AG10803 (cell line): Measurements from ENCODE around the gene SLC39A5.

ENCODE experiments used
- DNase-seq: peaks from one replicate; pipeline ENCODE4 v3.0.0; 2010; ENCODE audit warnings: low read depth
- H3K4me3 ChIP-seq: 2 replicates; pipeline ENCODE4 v1.5.1; 2011; ENCODE audit warnings: mild to moderate bottlenecking, low read length, control low read depth
- TF ChIP-seq, protein P1 (sequence below): conservative IDR thresholded peaks from 2 replicates; pipeline ENCODE4 v1.5.1; 2011; ENCODE audit warnings: mild to moderate bottlenecking, low read length, control low read depth, inconsistent platforms

Gene SLC39A5

DNA sequence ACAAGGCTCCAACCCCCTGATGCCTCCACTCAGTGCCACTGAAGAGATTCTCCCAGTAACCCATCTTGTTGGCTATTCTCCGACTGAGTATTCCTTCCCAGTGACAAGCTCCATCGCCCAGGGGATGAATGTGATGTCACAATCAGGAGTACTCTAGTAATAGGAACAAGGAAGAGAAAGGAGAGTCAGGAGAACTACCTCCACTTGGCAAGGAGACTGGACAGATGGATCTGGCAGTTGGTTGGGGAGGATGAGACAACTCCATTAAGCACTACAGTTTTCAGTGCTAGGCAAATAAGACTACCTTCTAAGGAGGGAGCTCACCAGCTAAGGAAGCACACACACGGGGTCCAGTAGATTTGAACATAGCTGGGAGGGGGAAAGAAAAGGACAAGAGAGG is 13.4 kb upstream of the SLC39A5 start:
- TF ChIP-seq, protein P1, sequence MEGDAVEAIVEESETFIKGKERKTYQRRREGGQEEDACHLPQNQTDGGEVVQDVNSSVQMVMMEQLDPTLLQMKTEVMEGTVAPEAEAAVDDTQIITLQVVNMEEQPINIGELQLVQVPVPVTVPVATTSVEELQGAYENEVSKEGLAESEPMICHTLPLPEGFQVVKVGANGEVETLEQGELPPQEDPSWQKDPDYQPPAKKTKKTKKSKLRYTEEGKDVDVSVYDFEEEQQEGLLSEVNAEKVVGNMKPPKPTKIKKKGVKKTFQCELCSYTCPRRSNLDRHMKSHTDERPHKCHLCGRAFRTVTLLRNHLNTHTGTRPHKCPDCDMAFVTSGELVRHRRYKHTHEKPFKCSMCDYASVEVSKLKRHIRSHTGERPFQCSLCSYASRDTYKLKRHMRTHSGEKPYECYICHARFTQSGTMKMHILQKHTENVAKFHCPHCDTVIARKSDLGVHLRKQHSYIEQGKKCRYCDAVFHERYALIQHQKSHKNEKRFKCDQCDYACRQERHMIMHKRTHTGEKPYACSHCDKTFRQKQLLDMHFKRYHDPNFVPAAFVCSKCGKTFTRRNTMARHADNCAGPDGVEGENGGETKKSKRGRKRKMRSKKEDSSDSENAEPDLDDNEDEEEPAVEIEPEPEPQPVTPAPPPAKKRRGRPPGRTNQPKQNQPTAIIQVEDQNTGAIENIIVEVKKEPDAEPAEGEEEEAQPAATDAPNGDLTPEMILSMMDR, result no peak
- H3K4me3 ChIP-seq, result no peak overlapping the region
- no peak for DNase-seq

DNA sequence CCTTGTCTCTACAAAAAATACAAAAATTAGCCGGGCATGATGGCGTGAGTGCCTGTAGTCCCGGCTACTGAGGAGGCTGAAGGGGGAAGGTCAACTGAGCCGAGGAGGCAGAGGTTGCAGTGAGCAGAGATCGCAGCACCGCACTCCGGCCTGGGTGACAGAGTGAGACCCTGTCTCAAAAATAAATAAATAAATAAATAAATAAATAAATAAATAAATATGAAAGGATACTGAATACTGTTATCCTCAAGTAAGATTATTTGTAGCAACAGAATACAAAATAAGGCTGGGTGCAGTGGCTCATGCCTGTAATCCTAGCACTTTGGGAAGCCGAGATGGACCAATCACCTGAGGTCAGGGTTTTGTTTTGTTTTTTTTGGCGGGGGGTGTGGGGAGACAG is 10.0 kb upstream of the SLC39A5 start:
- TF ChIP-seq, protein P1, result no peak
- H3K4me3 ChIP-seq, result peak overlapping the region; percentile 97
- DNase-seq, result no peak

DNA sequence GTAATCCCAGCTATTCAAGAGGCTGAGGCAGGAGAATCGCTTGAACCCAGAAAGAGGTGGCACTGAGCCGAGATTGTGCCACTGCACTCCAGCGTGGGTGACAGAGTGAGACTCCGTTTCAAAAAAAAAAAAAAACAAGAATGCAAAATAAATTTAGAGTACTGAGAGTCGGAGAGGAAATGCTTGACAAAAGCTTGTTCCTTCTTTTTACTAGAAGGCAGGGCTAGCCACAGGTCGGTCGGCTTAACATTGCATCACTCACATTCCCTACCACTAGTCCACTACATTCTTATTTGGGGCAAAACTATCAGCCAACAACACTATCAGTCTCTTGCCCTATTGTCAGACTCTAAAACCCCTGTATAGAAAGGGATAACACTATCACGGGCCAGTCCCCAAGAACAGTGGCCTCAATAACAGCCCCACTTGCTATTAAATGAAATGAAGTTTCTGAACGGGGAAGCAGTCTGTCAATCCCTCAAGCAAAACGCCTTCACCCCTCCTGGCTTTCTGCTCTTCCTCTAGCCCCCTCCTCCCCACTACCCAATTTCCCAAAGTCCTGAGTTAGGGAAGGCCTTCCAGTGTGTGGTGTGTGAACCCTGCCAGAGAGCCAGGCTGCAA is 9.1 kb upstream of the SLC39A5 start:
- DNase-seq, result peak; percentile 80
- peak overlapping the region; percentile 97 for H3K4me3 ChIP-seq
- TF ChIP-seq, protein P1, result no peak

DNA sequence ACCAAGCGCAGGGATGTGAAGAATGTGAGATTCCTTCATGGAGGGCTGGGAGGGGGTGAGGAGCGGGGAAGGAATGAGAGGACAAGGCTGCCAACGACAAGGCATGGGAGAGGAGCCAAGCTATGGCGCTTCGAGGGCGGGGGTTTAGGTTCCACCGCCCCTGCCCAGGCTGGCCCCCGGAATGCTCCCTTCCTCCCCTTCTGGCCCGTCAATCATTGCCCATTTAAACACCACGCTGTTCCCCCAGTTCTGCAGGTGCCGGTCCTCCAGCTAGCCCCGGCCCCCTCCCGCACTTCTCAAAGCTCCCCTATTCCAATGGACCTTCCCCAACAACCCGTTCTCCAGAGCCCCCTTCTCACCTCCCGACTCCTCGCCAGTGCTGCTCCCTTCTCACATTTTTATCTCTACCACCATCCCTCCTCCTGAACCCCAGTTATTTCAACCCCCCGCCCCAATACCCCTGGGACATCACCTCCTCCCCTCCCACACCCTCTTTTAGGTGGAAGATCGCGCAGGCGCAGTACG is 8.6 kb upstream of the SLC39A5 start:
- TF ChIP-seq, protein P1, result no peak
- peak; percentile 92 for DNase-seq
- peak overlapping the region; percentile 97 for H3K4me3 ChIP-seq

DNA sequence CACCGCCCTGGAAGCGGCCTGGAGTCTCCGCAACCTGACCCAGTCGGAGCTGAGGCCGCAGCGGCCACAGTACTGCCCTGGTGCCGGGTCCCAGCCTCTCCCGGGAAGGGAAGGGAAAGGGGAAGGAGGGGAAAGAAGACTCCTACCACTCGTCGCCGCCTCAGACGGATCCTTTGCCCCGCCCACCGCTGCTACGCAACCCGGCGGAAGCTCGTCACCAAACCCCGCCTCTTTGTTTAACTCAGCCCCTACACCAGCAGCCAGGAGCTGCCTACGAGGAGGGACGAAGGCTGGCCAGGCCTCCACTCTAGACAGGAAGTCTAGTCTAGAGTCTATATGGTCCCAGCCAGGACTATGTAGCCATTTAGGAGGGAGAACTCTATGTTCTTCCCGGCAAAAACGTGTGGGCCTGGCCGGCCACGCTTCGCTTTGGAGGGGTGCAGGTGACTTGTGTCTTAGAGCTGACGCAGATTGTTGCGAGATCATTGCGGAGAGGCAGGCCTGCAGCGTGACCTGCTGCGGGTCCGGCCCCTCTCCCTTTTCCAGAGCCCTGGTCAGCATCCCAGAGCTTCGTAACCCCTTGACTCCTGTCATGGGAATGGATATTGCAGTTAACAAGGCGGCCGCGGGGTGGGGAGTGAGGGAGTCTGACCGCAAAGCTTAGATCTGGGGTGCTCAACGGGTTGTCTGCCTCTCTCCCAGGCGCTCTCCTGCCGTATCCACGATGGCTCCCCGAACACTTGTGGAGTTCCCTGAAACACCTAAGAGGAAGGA is 7.9 kb upstream of the SLC39A5 start, which contains the start of gene RNF41:
RNF41 (minus strand) TSS at position 166 of the 774 bp plus-strand sequence. CDS start 7,875 bp downstream, outside the sequence.
- TF ChIP-seq, protein P1, result peak; percentile 25
- peak within 1 kb of the TSS; percentile 97 for H3K4me3 ChIP-seq
- DNase-seq, result peak; percentile 98

DNA sequence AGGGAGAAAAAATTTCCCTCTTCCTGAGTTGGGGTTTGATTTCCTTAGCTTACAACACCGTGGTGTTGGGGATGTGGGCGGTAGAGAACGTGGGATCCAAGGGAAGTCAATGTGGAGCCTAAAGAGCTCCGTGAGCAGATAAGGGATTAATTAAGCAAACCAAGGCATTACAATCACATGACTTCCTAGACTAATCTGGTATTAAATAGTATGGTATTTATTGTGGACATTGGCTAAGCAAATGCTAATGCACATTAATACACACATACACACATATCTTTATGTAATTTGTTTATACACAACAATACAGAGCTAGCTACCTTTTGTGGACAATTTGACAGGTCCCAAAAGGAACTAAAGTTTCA is 7.3 kb upstream of the SLC39A5 start:
- H3K4me3 ChIP-seq, result peak overlapping the region; percentile 97
- no peak for DNase-seq
- TF ChIP-seq, protein P1, result no peak
